GM18499 (cell line): Measurements from ENCODE around the gene PNPLA6.

Experiments used
- ATAC-seq: cut with Tn5 transposase; IDR thresholded peaks from one replicate; pipeline ENCODE4 v1.9.1; 2021; ENCODE audit warnings: moderate number of reproducible peaks; ENCODE audit not compliant: insufficient read depth, unreplicated experiment

The PNPLA6 gene

DNA sequence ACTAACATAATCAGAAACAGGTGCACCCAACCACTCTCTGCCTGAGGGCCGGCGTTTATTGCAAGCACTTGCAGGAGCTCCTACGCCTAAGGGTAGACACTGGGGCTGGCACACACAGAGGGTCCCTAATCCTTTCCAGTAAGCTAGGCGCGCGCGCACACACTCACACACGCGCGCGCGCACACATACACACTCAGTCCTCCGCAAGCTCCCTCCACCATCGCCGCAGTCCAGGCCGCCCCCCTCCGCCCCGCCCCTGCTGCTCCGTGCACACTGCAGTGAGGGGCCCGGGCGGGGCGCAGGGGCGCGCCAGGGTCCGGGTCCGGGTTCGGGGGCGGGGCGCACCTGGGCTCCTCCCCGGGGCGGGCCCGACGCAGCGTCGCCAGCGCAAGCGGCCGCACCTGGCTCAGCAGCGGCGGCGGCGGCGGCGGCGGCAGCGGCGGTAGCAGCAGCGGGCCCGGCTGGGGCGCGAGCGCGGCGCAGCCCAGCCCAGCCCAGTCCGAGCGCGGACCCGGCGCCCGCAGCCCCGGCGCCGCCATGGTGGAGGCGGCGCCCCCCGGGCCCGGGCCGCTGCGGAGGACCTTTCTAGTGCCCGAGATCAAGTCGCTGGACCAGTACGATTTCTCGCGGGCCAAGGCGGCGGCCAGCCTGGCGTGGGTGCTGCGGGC lies 60.1 kb downstream of the PNPLA6 start, which contains the start of gene CAMSAP3:
Gene CAMSAP3 (plus strand): TSS at position 398 of the 668 bp plus-strand sequence. CDS start 140 bp downstream, at position 538.
- no peak for ATAC-seq

- ATAC-seq = no peak
Observed at GRCh38 chr19:7596211-7596937, 60.9 kb downstream of the PNPLA6 start.

DNA sequence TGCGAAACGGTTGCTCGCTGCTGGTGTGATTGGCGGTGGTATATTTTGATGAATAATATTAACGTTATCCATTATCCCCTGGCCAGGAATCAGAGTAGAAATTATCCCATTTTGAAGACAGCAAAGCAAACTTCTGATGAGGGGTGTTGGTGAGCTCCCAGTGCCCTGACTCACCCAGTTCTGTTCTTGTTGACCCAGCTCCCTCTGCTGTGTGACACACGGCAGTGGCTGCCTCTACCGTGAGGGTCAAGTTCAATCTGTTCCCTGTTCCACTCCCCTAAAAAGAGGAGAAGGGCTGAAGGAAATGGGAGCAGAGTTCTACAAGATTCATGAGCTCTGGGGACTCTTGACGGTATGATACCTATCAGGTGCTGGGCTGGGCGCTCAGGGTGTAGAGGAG lies 62.2 kb downstream of the PNPLA6 start:
- no peak for ATAC-seq

GRCh38 chr19:7598180-7598579 lies 62.7 kb downstream of the PNPLA6 start:
- ATAC-seq = no peak

- no peak for ATAC-seq
Observed at GRCh38 chr19:7600721-7601120, 65.2 kb downstream of the PNPLA6 start.

- ATAC-seq = no peak
Observed at GRCh38 chr19:7602240-7602934, 66.9 kb downstream of the PNPLA6 start.

DNA sequence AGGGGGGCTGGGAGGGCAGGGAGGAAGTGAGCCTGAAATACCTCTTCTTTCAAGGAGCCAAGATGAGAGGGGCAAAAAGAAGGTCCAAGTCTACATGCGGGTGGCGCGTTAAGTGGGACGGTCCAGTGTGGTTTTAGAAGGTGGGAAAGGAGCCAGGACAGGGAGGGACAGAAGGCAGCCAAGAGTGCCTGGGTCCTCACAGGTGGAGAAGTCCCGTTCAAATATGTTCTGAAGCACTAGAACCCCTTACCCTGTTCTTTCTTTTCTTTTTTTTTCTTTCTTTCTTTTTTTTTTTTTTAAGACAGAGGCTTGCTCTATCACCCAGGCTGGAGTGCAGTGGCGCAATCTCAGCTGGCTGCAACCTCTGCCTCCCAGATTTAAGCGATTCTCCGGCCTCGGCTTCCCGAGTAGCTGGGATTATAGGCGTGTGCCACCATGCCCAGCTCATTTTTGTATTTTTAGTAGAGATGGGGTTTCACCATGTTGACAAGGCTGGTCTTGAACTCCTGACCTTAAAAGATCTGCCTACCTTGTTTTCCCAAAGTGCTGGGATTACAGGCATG lies 67.5 kb downstream of the PNPLA6 start:
- ATAC-seq = no peak

DNA sequence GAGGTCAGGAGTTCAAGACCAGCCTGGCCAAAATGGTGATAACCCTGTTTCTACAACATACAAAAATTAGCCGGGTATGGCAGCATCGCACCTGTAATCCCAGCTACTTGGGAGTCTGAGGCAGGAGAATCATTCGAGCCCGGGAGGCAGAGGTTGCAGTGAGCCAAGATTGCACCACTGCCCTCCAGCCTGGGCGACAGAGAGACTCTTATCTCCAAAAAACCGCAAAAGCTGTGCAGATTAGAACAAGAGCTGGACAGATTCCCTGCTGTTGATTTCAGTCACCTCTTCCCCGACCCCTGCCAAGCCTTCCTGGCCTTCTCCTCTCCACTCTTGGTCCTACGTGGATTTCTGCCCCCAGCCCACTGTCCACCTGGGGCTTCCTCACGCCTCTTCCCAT lies 68.4 kb downstream of the PNPLA6 start:
- no peak for ATAC-seq

DNA sequence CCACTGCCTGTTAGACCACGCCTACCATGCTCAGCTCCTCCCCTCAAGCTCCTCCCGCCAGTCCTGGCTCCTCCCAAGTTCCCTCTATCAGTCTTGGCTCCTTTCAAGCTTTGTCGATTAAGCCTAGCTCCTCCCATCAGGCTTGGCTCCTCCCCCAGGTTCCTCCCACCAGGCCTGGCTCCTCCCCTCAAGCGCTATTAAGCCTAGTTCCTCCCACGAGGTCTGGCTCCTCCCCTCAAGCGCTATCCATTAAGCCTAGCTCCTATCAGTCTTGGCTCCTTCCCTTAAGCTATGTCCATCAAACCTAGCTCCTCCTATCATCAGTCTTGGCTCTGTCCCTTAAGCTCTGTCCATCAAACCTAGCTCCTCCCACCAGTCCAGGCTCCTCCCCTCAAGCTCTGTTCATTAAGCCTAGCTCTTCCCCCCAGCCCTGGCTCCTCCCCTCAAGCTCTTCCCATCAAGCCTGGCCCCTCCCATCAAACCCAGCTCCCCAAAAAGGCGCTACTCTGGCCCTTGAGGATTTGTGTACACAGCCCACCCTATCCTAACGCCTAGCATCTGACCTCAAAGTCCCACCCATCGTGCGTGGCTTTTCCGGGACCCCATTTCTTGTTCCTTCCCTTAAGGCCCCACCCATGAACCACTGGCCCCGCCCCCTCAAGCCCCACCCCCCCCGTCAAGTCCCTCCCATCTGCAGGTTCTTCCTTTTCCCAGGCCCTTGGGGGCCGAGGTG lies 70.1 kb downstream of the PNPLA6 start:
- no peak for ATAC-seq

DNA sequence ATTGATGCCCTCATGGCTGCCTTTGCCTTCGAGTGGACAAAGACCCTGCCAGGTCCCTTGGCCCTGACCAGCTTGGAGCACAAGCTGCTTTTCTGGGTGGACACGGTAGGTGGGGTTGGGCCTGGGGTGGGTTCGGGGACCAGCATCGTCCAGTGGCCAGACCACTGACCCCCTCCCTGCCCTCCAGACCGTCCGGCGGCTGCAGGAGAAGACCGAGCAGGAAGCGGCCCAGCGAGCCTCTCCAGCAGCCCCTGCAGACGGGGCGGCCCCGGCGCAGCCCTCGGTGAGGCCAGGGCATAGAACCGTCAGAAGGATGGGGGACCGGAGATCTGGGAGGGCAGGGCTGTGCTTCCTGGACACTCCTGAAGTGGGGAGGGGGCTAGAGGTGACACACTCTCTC lies 70.8 kb downstream of the PNPLA6 start:
- no peak for ATAC-seq

DNA sequence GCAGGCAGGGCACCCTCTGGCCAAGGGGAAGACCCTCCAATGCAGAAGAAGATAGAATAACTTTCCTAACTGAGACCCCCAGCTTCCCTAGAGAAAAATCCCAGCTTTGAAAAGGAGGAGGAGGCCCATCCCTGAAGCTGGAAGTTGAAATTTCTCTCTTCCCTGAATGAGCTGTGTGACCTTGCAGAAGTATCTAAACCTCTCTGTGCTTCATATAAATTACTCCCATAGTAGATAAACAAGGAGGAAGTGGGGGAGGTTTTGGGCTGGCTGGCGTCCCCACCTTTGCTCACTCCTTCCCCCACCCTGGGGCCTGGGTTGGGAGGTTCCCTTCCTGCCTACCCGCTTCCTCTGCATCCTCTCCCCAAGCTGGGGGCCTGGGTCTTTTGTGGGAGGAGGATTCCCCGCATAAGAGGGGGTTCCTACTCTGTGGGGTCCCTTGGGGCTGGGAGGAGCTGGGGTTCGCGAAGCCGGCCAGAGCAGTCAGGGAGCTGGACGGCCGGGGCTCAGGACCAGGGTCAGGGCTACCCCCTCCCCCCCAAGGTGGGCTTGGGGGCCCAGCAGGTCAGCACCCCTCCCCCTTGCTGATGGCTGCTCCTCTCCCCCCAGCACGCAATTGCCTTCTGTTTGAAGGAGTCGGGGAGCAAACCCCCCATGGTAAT lies 71.8 kb downstream of the PNPLA6 start:
- no peak for ATAC-seq

GRCh38 chr19:7607874-7608560 lies 72.5 kb downstream of the PNPLA6 start:
- ATAC-seq = no peak

DNA sequence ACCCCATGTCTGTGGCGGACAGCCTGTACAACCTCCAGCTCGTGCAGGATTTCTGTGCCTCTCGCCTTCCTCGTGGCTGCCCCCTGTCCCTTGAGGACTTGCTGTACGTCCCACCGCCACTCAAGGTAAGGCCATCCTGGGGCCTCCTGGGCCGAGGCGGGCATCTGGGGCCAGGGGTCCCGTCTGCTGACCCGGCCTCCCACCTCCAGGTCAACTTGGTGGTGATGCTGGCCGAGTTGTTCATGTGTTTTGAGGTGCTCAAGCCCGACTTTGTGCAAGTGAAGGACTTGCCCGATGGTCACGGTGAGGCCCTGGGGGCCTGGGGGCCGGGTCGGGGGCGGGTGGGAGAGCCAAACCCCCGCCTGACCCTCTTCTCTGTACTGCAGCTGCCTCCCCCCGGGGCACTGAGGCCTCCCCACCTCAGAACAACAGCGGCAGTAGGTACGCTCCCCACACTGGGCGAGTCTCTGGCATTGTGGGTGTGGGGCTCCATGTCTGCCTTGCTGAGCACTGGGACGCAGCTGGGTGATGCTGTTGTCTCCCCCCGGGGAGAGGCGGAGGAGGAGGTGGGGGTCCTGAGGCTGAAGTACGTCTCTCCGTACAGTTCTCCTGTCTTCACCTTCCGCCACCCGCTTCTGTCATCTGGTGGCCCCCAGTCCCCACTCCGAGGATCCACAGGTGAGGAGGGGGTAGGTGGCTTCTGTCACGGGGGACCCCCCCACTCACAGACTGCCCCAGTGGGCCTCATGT lies 75.1 kb downstream of the PNPLA6 start:
- no peak for ATAC-seq
